Activated CD4-positive, alpha-beta T cell treated with anti-CD3 and anti-CD28 coated beads for 36 hours (primary cell): ENCODE results near the gene EEF2. TPM values are rescaled to one million over a fixed set of nuclear protein-coding genes. Genes with fewer than 3 reads are reported as not detected.

Experiments used
- ATAC-seq: fragments of 200-7000 bp; cut with Tn5 transposase; one replicate; pipeline ENCODE4 v1.10.0; 2021; ENCODE audit warnings: mild to moderate bottlenecking, moderate library complexity
- CTCF ChIA-PET: fragments of 350-600 bp; sonication (Branson Sonifier 250); formaldehyde crosslinking; loops from one replicate; lab custom pipeline; 2021; ENCODE audit warnings: antibody characterized with exemption; lab: Charles Lee
- POLR2A ChIA-PET: fragments of 350-600 bp; sonication (Branson Sonifier 250); formaldehyde crosslinking; loops from one replicate; lab custom pipeline; 2021; ENCODE audit warnings: antibody characterized with exemption, inconsistent platforms; lab: Charles Lee
- DNase-seq: peaks from one replicate; pipeline ENCODE4 v3.0.0-alpha.2; 2020
- H3K27ac Mint-ChIP-seq: one replicate; pipeline ENCODE4 v1.8.0; 2021; ENCODE audit warnings: mixed read lengths
- H3K27me3 Mint-ChIP-seq: one replicate; pipeline ENCODE4 v1.8.0; 2021; ENCODE audit warnings: mixed read lengths
- H3K36me3 Mint-ChIP-seq: one replicate; pipeline ENCODE4 v1.8.0; 2021; ENCODE audit warnings: low read depth, mixed read lengths
- H3K4me1 Mint-ChIP-seq: one replicate; pipeline ENCODE4 v1.8.0; 2021; ENCODE audit warnings: mixed read lengths
- H3K4me3 Mint-ChIP-seq: one replicate; pipeline ENCODE4 v1.8.0; 2021; ENCODE audit warnings: mild to moderate bottlenecking, moderate library complexity, mixed read lengths
- H3K9me3 Mint-ChIP-seq: one replicate; pipeline ENCODE4 v1.8.0; 2021; ENCODE audit warnings: low read depth, mixed read lengths
- intact Hi-C, 2 experiments: fragments of 100-400 bp; cut with DNase I in 1 of 2; cut with micrococcal nuclease in 1 of 2; formaldehyde crosslinking; loops; one replicate each; pipeline versions ENCODE4 v1.14.2 to v1.15.1; 2022 to 2024; cut with DNase I, micrococcal nuclease
- microRNA-seq: library from miRNA; unstranded; fragments of <30 nt; microRNA quantifications from one replicate; pipeline ENCODE4 v1.2.0, GENCODE V29; 2021; ENCODE audit warnings: borderline replicate concordance
- total RNA-seq, 2 experiments: library from RNA; stranded (reverse); gene quantifications; one replicate each; pipeline ENCODE4 v1.2.3, GENCODE V29; 2021

EEF2 gene
- total RNA-seq, 2 experiments from 2014 or later = 3,116 to 3,255 TPM

- Mint-ChIP-seq H3K27me3 (peaks cover 4% of the 10 kb centered on the region), H3K4me3 (no peak within 1 kb of the TSS), H3K4me1 (no peaks in the 10 kb centered on the region), H3K36me3 (no peaks in the 10 kb centered on the region), H3K27ac (no peak within 1 kb of the TSS), H3K9me3 (no peaks in the 10 kb centered on the region)
- intact Hi-C loops = no loop called here
- ChIA-PET CTCF (no interaction called here), POLR2A (no interaction called here)
- DNase-seq (peak; percentile 45), ATAC-seq (no peak)
These were observed 52.1 kb downstream of the EEF2 start, which contains the start of gene NMRK2 for GRCh38 chr19:3932931-3933810. Gene NMRK2 (plus strand): TSS chr19:3933069. CDS start chr19:3933672, 603 bp downstream.

- H3K36me3 Mint-ChIP-seq = no peaks in the 10 kb centered on the region
- H3K9me3 Mint-ChIP-seq = no peaks in the 10 kb centered on the region
- ChIA-PET CTCF (no interaction called here), POLR2A (no interaction called here)
- peaks cover 4% of the 10 kb centered on the region for H3K27me3 Mint-ChIP-seq
- H3K27ac Mint-ChIP-seq = no peak overlapping the region
- intact Hi-C loops = no loop called here
- ATAC-seq (no peak), DNase-seq (no peak)
- no peak overlapping the region for H3K4me3 Mint-ChIP-seq
- no peaks in the 10 kb centered on the region for H3K4me1 Mint-ChIP-seq
These were observed 54.2 kb downstream of the EEF2 start for GRCh38 chr19:3931041-3931440.

Small RNA genes lying within 50 kb of the gene (microRNA-seq; reads per million reads assigned to microRNA genes)
- gene MIR637 = not detected

Other genes starting within 250 kb of the EEF2 start
- 10 to 100 TPM; 29.8 to 37.1 TPM for gene APBA3, start 223.8 kb downstream of the EEF2 start, total RNA-seq
- 10 to 100 TPM; 54.8 to 63.9 TPM for gene MRPL54, start 222.8 kb downstream of the EEF2 start, total RNA-seq
- gene RAX2, start 213.2 kb downstream of the EEF2 start, total RNA-seq = not detected
- 10 to 100 TPM; 24.3 to 30.1 TPM for gene MATK, start 199.1 kb downstream of the EEF2 start, total RNA-seq
- under 1 TPM; 0.23 to 0.51 TPM for gene ZFR2, start 116.4 kb downstream of the EEF2 start, total RNA-seq
- under 1 TPM in 1 of 2 experiments, not detected in 1; 0.07 TPM for gene ATCAY, start 104.8 kb downstream of the EEF2 start, total RNA-seq
- gene NMRK2, start 52.4 kb downstream of the EEF2 start, total RNA-seq = not detected
- gene DAPK3, start 14.4 kb downstream of the EEF2 start, total RNA-seq = 10 to 100 TPM; 26.7 to 27.6 TPM
- gene PIAS4, start 22.3 kb upstream of the EEF2 start, total RNA-seq = 10 to 100 TPM; 23.0 to 37.3 TPM
- gene ZBTB7A, start 81.4 kb upstream of the EEF2 start, total RNA-seq = 10 to 100 TPM; 24.0 to 26.4 TPM
- gene MAP2K2, start 138.7 kb upstream of the EEF2 start, total RNA-seq = 100 to 1,000 TPM; 108 to 133 TPM
- not detected for gene CREB3L3, start 168.2 kb upstream of the EEF2 start, total RNA-seq
- 10 to 100 TPM; 26.2 to 29.4 TPM for gene SIRT6, start 197.1 kb upstream of the EEF2 start, total RNA-seq
- 1 to 10 TPM; 1.1 to 1.3 TPM for gene ANKRD24, start 197.2 kb upstream of the EEF2 start, total RNA-seq
- 10 to 100 TPM; 14.5 to 16.8 TPM for gene EBI3, start 244.1 kb upstream of the EEF2 start, total RNA-seq